Type B pancreatic cell (in vitro differentiated cells): ENCODE results near the gene CCT7. TPM values are rescaled to one million over a fixed set of nuclear protein-coding genes. Genes with fewer than 3 reads are reported as not detected.

Source experiments
- DNase-seq: peaks from one replicate; pipeline ENCODE4 v3.0.0; 2021; ENCODE audit warnings: mixed read lengths; ENCODE audit not compliant: unreplicated experiment; ENCODE audit errors: extremely low spot score
- H3K27ac Mint-ChIP-seq: 2 replicates; pipeline ENCODE4 v1.8.0; 2021; ENCODE audit warnings: mild to moderate bottlenecking, mixed read lengths
- H3K27me3 Mint-ChIP-seq: 2 replicates; pipeline ENCODE4 v1.8.0; 2021; ENCODE audit warnings: mixed read lengths
- H3K36me3 Mint-ChIP-seq: 2 replicates; pipeline ENCODE4 v1.8.0; 2021; ENCODE audit warnings: mixed read lengths
- H3K4me1 Mint-ChIP-seq: one replicate; pipeline ENCODE4 v1.8.0; 2021; ENCODE audit warnings: mixed read lengths; ENCODE audit not compliant: unreplicated experiment
- H3K4me3 Mint-ChIP-seq: 2 replicates; pipeline ENCODE4 v1.8.0; 2021; ENCODE audit warnings: mild to moderate bottlenecking, mixed read lengths
- H3K9me3 Mint-ChIP-seq: 2 replicates; pipeline ENCODE4 v1.8.0; 2021; ENCODE audit warnings: mixed read lengths
- CTCF ChIP-seq: fragments of 200-600 bp; sonication (generic); conservative IDR thresholded peaks from 2 replicates; pipeline ENCODE4 v1.5.0; 2021; ENCODE audit warnings: antibody characterized with exemption, mild to moderate bottlenecking
- total RNA-seq: library from RNA; stranded (reverse); gene quantifications from 2 replicates; pipeline ENCODE4 v1.2.1, GENCODE V29; 2021; ENCODE audit warnings: low replicate concordance

CCT7 gene
- total RNA-seq, 1 donor from 2014 or later: 300 TPM

GRCh38 chr2:73227086-73227485 is 7.0 kb upstream of the CCT7 start:
- Mint-ChIP-seq H3K4me1 (no peaks in the 10 kb centered on the region), H3K36me3 (no peaks in the 10 kb centered on the region), H3K9me3 (no peaks in the 10 kb centered on the region), H3K4me3 (no peak overlapping the region), H3K27ac (no peak overlapping the region), H3K27me3 (no peaks in the 10 kb centered on the region)
- no peak for DNase-seq
- TF ChIP-seq CTCF: no peak

GRCh38 chr2:73228631-73229030 is 5.5 kb upstream of the CCT7 start:
- DNase-seq: no peak
- no peaks in the 10 kb centered on the region for H3K27me3 Mint-ChIP-seq
- no peaks in the 10 kb centered on the region for H3K36me3 Mint-ChIP-seq
- no peak for TF ChIP-seq CTCF
- H3K27ac Mint-ChIP-seq: no peak overlapping the region
- peaks cover 4% of the 10 kb centered on the region for H3K4me1 Mint-ChIP-seq
- H3K9me3 Mint-ChIP-seq: no peaks in the 10 kb centered on the region
- H3K4me3 Mint-ChIP-seq: no peak overlapping the region

DNA sequence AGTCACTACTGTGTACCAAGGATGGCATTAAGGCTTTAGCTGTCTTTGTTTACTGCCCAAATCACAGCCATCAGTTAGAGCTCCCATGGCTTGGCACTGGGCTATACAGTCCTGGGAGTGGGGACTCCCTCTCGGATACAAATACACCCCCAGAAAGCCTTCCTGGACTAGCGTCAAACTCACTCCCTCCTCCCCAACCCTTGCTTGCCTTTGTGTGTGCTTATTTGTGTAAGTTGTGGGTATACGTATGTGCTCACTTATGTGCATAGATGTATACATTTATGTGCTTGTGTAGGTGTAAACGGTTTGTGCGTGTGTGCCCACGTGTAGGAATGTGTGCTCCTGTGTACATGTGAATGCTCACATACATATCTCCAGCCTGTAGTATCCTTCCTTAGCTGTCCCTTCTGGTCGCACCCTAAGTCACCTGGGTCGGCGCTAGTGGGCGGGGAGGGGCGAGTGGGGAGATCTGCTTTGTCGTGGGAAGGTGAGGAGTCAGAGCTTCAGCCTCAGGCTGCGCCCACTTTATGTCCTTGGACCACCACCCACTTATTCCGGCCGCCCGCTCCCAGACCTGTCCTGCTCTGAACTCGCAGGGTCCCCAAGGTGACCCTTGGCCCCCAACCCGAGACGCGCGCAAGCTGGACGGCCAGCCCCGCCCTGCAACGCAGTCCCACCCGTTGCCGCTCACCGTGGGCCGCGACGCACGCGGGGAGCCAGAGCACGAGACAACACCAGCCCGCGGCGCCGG is 1.5 kb upstream of the CCT7 start:
- no peaks in the 10 kb centered on the region for H3K27me3 Mint-ChIP-seq
- peak overlapping the region; percentile 99 for H3K4me3 Mint-ChIP-seq
- H3K27ac Mint-ChIP-seq: peak overlapping the region; percentile 39
- H3K36me3 Mint-ChIP-seq: no peaks in the 10 kb centered on the region
- H3K4me1 Mint-ChIP-seq: peaks cover 20% of the 10 kb centered on the region
- H3K9me3 Mint-ChIP-seq: no peaks in the 10 kb centered on the region
- no peak for DNase-seq
- no peak for TF ChIP-seq CTCF

GRCh38 chr2:73233154-73233931 is 765 bp upstream of the CCT7 start, which contains the start of gene PRADC1:
PRADC1 (minus strand) TSS chr2:73233239; CDS start chr2:73233160, 79 bp downstream.
- no peaks in the 10 kb centered on the region for H3K27me3 Mint-ChIP-seq
- H3K4me1 Mint-ChIP-seq: peaks cover 23% of the 10 kb centered on the region
- H3K36me3 Mint-ChIP-seq: no peaks in the 10 kb centered on the region
- peak within 1 kb of the TSS; percentile 94 for H3K27ac Mint-ChIP-seq
- peak; percentile 98 for DNase-seq
- H3K9me3 Mint-ChIP-seq: no peaks in the 10 kb centered on the region
- H3K4me3 Mint-ChIP-seq: peak within 1 kb of the TSS; percentile 99
- no peak for TF ChIP-seq CTCF

- Mint-ChIP-seq H3K4me1 (peaks cover 27% of the 10 kb centered on the region), H3K4me3 (peak overlapping the region; percentile 99), H3K27me3 (no peaks in the 10 kb centered on the region), H3K36me3 (no peaks in the 10 kb centered on the region), H3K27ac (peak overlapping the region; percentile 94), H3K9me3 (no peaks in the 10 kb centered on the region)
- no peak for DNase-seq
- TF ChIP-seq CTCF: no peak
Measured at GRCh38 chr2:73235315-73236028, 1.4 kb downstream of the CCT7 start.
